NCI-H2081 (cell line): ENCODE results near the gene NUDC.
A peak's percentile ranks its signal among the peaks of the same experiment; 100 is the strongest.
"Not testable (repeated sequence)": the region's sequence is repeated elsewhere in the genome, so short reads cannot be mapped to it uniquely, and the experiment has no call there.

Experiments
- DNase-seq, 2 experiments: peaks; one replicate each; lab custom pipeline; 2025; lab: John Stamatoyannopoulos, UW

NUDC gene

GRCh38 chr1:26989403-26990109 is 68.0 kb downstream of the NUDC start:
- DNase-seq = not testable (repeated sequence)

- DNase-seq = no peak
These were observed 70.0 kb downstream of the NUDC start for GRCh38 chr1:26991310-26992116.

GRCh38 chr1:26993237-26994019 is 71.9 kb downstream of the NUDC start, which contains the start of gene TRNP1:
TSS of gene TRNP1 (plus strand) at chr1:26993692. CDS start at chr1:26993787, 95 bp downstream.
- peak; percentile 42 to 45 for DNase-seq

- no peak for DNase-seq
These were observed 72.7 kb downstream of the NUDC start for GRCh38 chr1:26994020-26994786.

- no peak for DNase-seq
These were observed 73.4 kb downstream of the NUDC start for GRCh38 chr1:26994787-26995517.

GRCh38 chr1:26996024-26996423 is 74.5 kb downstream of the NUDC start:
- DNase-seq = no peak
